ELR (cell line): Measurements from ENCODE around the gene TMEM131L.
"Not testable (repeated sequence)": the region's sequence is repeated elsewhere in the genome, so short reads cannot be mapped to it uniquely, and the experiment has no call there.

ENCODE experiments used
- DNase-seq: peaks from one replicate; pipeline ENCODE4 v3.0.0-alpha.2; 2015; ENCODE audit warnings: low read depth

TMEM131L gene

GRCh38 chr4:153546280-153546679 is 80.1 kb downstream of the TMEM131L start:
- no peak for DNase-seq

GRCh38 chr4:153547520-153547919 is 81.4 kb downstream of the TMEM131L start:
- DNase-seq = no peak

- not testable (repeated sequence) for DNase-seq
Observed at GRCh38 chr4:153548907-153549306, 82.7 kb downstream of the TMEM131L start.

- DNase-seq = no peak
Observed at GRCh38 chr4:153549405-153549804, 83.2 kb downstream of the TMEM131L start.

- no peak for DNase-seq
Observed at GRCh38 chr4:153553155-153553818, 87.1 kb downstream of the TMEM131L start.

- DNase-seq = no peak
Observed at GRCh38 chr4:153553819-153554170, 87.6 kb downstream of the TMEM131L start.

GRCh38 chr4:153555730-153556434 is 89.7 kb downstream of the TMEM131L start:
- peak; percentile 23 for DNase-seq

- no peak for DNase-seq
Observed at GRCh38 chr4:153556435-153556815, 90.3 kb downstream of the TMEM131L start.

GRCh38 chr4:153560908-153561307 is 94.7 kb downstream of the TMEM131L start:
- DNase-seq = no peak

GRCh38 chr4:153564630-153565525 is 98.7 kb downstream of the TMEM131L start:
- peak; percentile 9 for DNase-seq

- no peak for DNase-seq
Observed at GRCh38 chr4:153566631-153567150, 100.5 kb downstream of the TMEM131L start.

- DNase-seq = not testable (repeated sequence)
Observed at GRCh38 chr4:153567660-153568059, 101.5 kb downstream of the TMEM131L start.

- no peak for DNase-seq
Observed at GRCh38 chr4:153570228-153570973, 104.2 kb downstream of the TMEM131L start.

GRCh38 chr4:153571006-153571545 is 104.9 kb downstream of the TMEM131L start:
- no peak for DNase-seq

- DNase-seq = no peak
Observed at GRCh38 chr4:153572609-153573008, 106.4 kb downstream of the TMEM131L start.

- no peak for DNase-seq
Observed at GRCh38 chr4:153573221-153573620, 107.1 kb downstream of the TMEM131L start.

GRCh38 chr4:153573881-153574802 is 108.0 kb downstream of the TMEM131L start:
- DNase-seq = peak; percentile 63

GRCh38 chr4:153576443-153576774 is 110.2 kb downstream of the TMEM131L start:
- DNase-seq = no peak

- no peak for DNase-seq
Observed at GRCh38 chr4:153577053-153577452, 110.9 kb downstream of the TMEM131L start.

- DNase-seq = no peak
Observed at GRCh38 chr4:153579410-153579809, 113.2 kb downstream of the TMEM131L start.

GRCh38 chr4:153579872-153580271 is 113.7 kb downstream of the TMEM131L start:
- no peak for DNase-seq
